HepG2 (cell line): Measurements from ENCODE around the gene WBP1. TPM values are rescaled to one million over a fixed set of nuclear protein-coding genes. Genes with fewer than 3 reads are reported as not detected.

Experiments used
- ATF1 ChIP-seq: IDR thresholded peaks from 2 replicates; pipeline ENCODE4 v1.6.1; 2016; ENCODE audit warnings: mild to moderate bottlenecking, control low read depth
- BATF2 ChIP-seq: sonication (generic); formaldehyde crosslinking; IDR thresholded peaks from 2 replicates; pipeline ENCODE4 v1.8.0; 2022; ENCODE audit warnings: mild to moderate bottlenecking, missing genetic modification reagents, moderate library complexity
- HNF4A ChIP-seq: sonication (generic); formaldehyde crosslinking; IDR thresholded peaks from 2 replicates; pipeline ENCODE4 v1.4.0; 2020; ENCODE audit warnings: missing genetic modification reagents
- IRF9 ChIP-seq: sonication (generic); formaldehyde crosslinking; IDR thresholded peaks from 2 replicates; pipeline ENCODE4 v1.8.0; 2022; ENCODE audit warnings: missing genetic modification reagents, mild to moderate bottlenecking, borderline replicate concordance
- KLF12 ChIP-seq: sonication (generic); formaldehyde crosslinking; IDR thresholded peaks from 2 replicates; pipeline ENCODE4 v1.4.0; 2020; ENCODE audit warnings: missing genetic modification reagents, borderline replicate concordance
- MTF1 ChIP-seq: sonication (generic); formaldehyde crosslinking; IDR thresholded peaks from 2 replicates; pipeline ENCODE4 v1.5.0; 2020; ENCODE audit warnings: missing genetic modification reagents
- NCOA1 ChIP-seq: sonication (generic); formaldehyde crosslinking; IDR thresholded peaks from 2 replicates; pipeline ENCODE4 v1.9.0; 2021; ENCODE audit warnings: missing genetic modification reagents
- NONO ChIP-seq, 2 experiments: fragments of 450-650 bp in 1 of 2; sonication (generic) in 1 of 2; formaldehyde crosslinking in 1 of 2; IDR thresholded peaks in 1 of 2; conservative IDR thresholded peaks in 1 of 2; 2 replicates each; pipeline versions ENCODE4 v1.6.1 to v1.8.0; 2017 to 2022; ENCODE audit warnings: mild to moderate bottlenecking in 1 of 2, missing genetic modification reagents in 1 of 2, moderate library complexity in 1 of 2
- PHF21A ChIP-seq: sonication (generic); formaldehyde crosslinking; IDR thresholded peaks from 2 replicates; pipeline ENCODE4 v1.5.0; 2020; ENCODE audit warnings: mild to moderate bottlenecking, missing genetic modification reagents
- RBAK ChIP-seq: sonication (generic); formaldehyde crosslinking; IDR thresholded peaks from 2 replicates; pipeline ENCODE4 v1.5.1; 2020; ENCODE audit warnings: mild to moderate bottlenecking, missing genetic modification reagents
- RBFOX2 ChIP-seq: fragments of 200-400 bp; formaldehyde crosslinking; IDR thresholded peaks from 2 replicates; pipeline ENCODE4 v1.6.1; 2017; ENCODE audit warnings: low read depth, mild to moderate bottlenecking, low read length
- SNRNP70 ChIP-seq: fragments of 200-400 bp; formaldehyde crosslinking; IDR thresholded peaks from 2 replicates; pipeline ENCODE4 v1.6.1; 2017; ENCODE audit warnings: mild to moderate bottlenecking, low read depth, low read length, moderate library complexity
- TEAD3 ChIP-seq: optimal IDR thresholded peaks from 2 replicates; pipeline ENCODE3; 2016; ENCODE audit warnings: borderline replicate concordance
- ZBTB1 ChIP-seq: sonication (generic); formaldehyde crosslinking; IDR thresholded peaks from 2 replicates; pipeline ENCODE4 v1.4.0; 2020; ENCODE audit warnings: missing genetic modification reagents, borderline replicate concordance
- ZBTB3 ChIP-seq: sonication (generic); formaldehyde crosslinking; IDR thresholded peaks from 2 replicates; pipeline ENCODE4 v1.4.0; 2020; ENCODE audit warnings: low read depth, mild to moderate bottlenecking, moderate library complexity, missing genetic modification reagents, borderline replicate concordance
- ZMYM4 ChIP-seq: sonication (generic); formaldehyde crosslinking; IDR thresholded peaks from 2 replicates; pipeline ENCODE4 v1.8.1; 2023; ENCODE audit warnings: mild to moderate bottlenecking, missing genetic modification reagents
- ZNF207 ChIP-seq: fragments of 450-650 bp; IDR thresholded peaks from 2 replicates; pipeline ENCODE4 v1.6.1; 2016; ENCODE audit warnings: antibody characterized with exemption, borderline replicate concordance
- ZNF24 ChIP-seq: fragments of 450-650 bp; IDR thresholded peaks from 2 replicates; pipeline ENCODE4 v1.6.1; 2017; ENCODE audit warnings: antibody characterized with exemption, mild to moderate bottlenecking
- ZNF383 ChIP-seq: sonication (generic); formaldehyde crosslinking; IDR thresholded peaks from 2 replicates; pipeline ENCODE4 v1.4.0; 2020; ENCODE audit warnings: missing genetic modification reagents, mild to moderate bottlenecking, borderline replicate concordance
- ZNF460 ChIP-seq: sonication (generic); formaldehyde crosslinking; IDR thresholded peaks from 2 replicates; pipeline ENCODE4 v1.5.1; 2020; ENCODE audit warnings: missing genetic modification reagents, mild to moderate bottlenecking, borderline replicate concordance
- ZNF556 ChIP-seq: sonication (generic); formaldehyde crosslinking; IDR thresholded peaks from 2 replicates; pipeline ENCODE4 v1.4.0; 2020; ENCODE audit warnings: mild to moderate bottlenecking, missing genetic modification reagents, borderline replicate concordance
- ZNF75D ChIP-seq: sonication (generic); formaldehyde crosslinking; IDR thresholded peaks from 2 replicates; pipeline ENCODE4 v1.8.1; 2023; ENCODE audit warnings: missing genetic modification reagents, mild to moderate bottlenecking, borderline replicate concordance
- ZNF772 ChIP-seq: sonication (generic); formaldehyde crosslinking; IDR thresholded peaks from 2 replicates; pipeline ENCODE4 v1.5.0; 2020; ENCODE audit warnings: mild to moderate bottlenecking, missing genetic modification reagents
- ZNF878 ChIP-seq: sonication (generic); formaldehyde crosslinking; IDR thresholded peaks from 2 replicates; pipeline ENCODE4 v1.8.1; 2023; ENCODE audit warnings: mild to moderate bottlenecking, missing genetic modification reagents, moderate library complexity
- ZSCAN30 ChIP-seq: sonication (generic); formaldehyde crosslinking; IDR thresholded peaks from 2 replicates; pipeline ENCODE4 v1.5.0; 2020; ENCODE audit warnings: mild to moderate bottlenecking, missing genetic modification reagents
- polyA plus RNA-seq, 8 experiments: library from polyadenylated mRNA; depleted of rRNA in 3 of 8; stranded (reverse) in 7 of 8; unstranded in 1 of 8; fragments of >200 nt; fragmentation: Illumina TruSeq in 4 of 8; extraction: Trizol in 4 of 8; gene quantifications; 2 replicates each; pipeline versions ENCODE4 v1.2.1 to v1.2.3, GENCODE V29; 2011 to 2016; ENCODE audit warnings: low read depth in 4 of 8, missing spikeins in 1 of 8, mixed read lengths in 1 of 8; ENCODE audit not compliant: insufficient read depth in 1 of 8
- total RNA-seq, 5 experiments: library from RNA; depleted of rRNA; stranded (reverse); fragments of >200 nt; fragmentation: Illumina TruSeq; extraction: Trizol; gene quantifications; 2 replicates each; pipeline ENCODE4 v1.2.3, GENCODE V29; 2016; ENCODE audit warnings: low read depth in 1 of 5
- TF ChIP-seq, protein P1 (sequence below): IDR thresholded peaks from 2 replicates; pipeline ENCODE4 v1.6.1; 2016; ENCODE audit warnings: low read depth
- TF ChIP-seq, protein P2 (sequence below): fragments of 450-650 bp; IDR thresholded peaks from 2 replicates; pipeline ENCODE4 v1.6.1; 2016

WBP1 gene
- total and polyA plus RNA-seq, 2 of the 13 experiments (the other 11 are each of a cell fraction or from before 2014, with no cell fraction given): 38.8 to 85.7 TPM

GRCh38 chr2:74425523-74425922 lies 32.7 kb upstream of the WBP1 start (continued):
- TF ChIP-seq RBFOX2: 0 out of 2 replicates have a peak, but pooled peaks have one; percentile 4
- TF ChIP-seq, protein P1, sequence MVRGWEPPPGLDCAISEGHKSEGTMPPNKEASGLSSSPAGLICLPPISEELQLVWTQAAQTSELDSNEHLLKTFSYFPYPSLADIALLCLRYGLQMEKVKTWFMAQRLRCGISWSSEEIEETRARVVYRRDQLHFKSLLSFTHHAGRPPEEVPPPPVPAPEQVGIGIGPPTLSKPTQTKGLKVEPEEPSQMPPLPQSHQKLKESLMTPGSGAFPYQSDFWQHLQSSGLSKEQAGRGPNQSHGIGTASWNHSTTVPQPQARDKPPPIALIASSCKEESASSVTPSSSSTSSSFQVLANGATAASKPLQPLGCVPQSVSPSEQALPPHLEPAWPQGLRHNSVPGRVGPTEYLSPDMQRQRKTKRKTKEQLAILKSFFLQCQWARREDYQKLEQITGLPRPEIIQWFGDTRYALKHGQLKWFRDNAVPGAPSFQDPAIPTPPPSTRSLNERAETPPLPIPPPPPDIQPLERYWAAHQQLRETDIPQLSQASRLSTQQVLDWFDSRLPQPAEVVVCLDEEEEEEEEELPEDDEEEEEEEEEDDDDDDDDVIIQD (CRISPR knock-in tag): no peak
- TF ChIP-seq KLF12 (CRISPR knock-in tag): no peak
- TF ChIP-seq ZNF383 (CRISPR knock-in tag): no peak
- no peak for TF ChIP-seq NCOA1
- TF ChIP-seq MTF1: no peak
- peak; percentile 51; the same call in 1 of the 2 replicates for TF ChIP-seq HNF4A (CRISPR knock-in tag)
- no peak for TF ChIP-seq SNRNP70
- no peak for TF ChIP-seq PHF21A (CRISPR knock-in tag)
- no peak for TF ChIP-seq NONO (IDR thresholded peaks at IDR 0.05)
- TF ChIP-seq NONO (CRISPR knock-in tag; conservative IDR thresholded peaks at IDR 0.05): no peak
- peak; percentile 71 for TF ChIP-seq TEAD3 (CRISPR knock-in tag)
- no peak; the same call in 1 of the 2 replicates for TF ChIP-seq ZNF460 (CRISPR knock-in tag)
- no peak for TF ChIP-seq ZNF207
- no peak for TF ChIP-seq RBAK (CRISPR knock-in tag)
- no peak for TF ChIP-seq ZNF556 (CRISPR knock-in tag)
- TF ChIP-seq ZNF772 (CRISPR knock-in tag): no peak
- no peak for TF ChIP-seq ZNF24
- TF ChIP-seq ZNF75D (CRISPR knock-in tag): no peak
- no peak for TF ChIP-seq ZBTB1
- TF ChIP-seq ZBTB3 (CRISPR knock-in tag): no peak
- TF ChIP-seq ATF1: no peak
- TF ChIP-seq IRF9: 0 out of 2 replicates have a peak, but pooled peaks have one; percentile 40
- no peak for TF ChIP-seq ZNF878 (CRISPR knock-in tag)
- no peak for TF ChIP-seq ZMYM4 (CRISPR knock-in tag)
- TF ChIP-seq, protein P2, sequence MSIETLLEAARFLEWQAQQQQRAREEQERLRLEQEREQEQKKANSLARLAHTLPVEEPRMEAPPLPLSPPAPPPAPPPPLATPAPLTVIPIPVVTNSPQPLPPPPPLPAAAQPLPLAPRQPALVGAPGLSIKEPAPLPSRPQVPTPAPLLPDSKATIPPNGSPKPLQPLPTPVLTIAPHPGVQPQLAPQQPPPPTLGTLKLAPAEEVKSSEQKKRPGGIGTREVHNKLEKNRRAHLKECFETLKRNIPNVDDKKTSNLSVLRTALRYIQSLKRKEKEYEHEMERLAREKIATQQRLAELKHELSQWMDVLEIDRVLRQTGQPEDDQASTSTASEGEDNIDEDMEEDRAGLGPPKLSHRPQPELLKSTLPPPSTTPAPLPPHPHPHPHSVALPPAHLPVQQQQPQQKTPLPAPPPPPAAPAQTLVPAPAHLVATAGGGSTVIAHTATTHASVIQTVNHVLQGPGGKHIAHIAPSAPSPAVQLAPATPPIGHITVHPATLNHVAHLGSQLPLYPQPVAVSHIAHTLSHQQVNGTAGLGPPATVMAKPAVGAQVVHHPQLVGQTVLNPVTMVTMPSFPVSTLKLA: no peak
- TF ChIP-seq BATF2 (CRISPR knock-in tag): 0 out of 2 replicates have a peak, but pooled peaks have one; percentile 75
- TF ChIP-seq ZSCAN30: no peak
